HCT116 (cell line): Measurements from ENCODE around the gene SNRNP40. TPM values are rescaled to one million over a fixed set of nuclear protein-coding genes. Genes with fewer than 3 reads are reported as not detected.

Experiments used
- ATAC-seq: fragments of 200-7000 bp; cut with Tn5 transposase; 2 replicates; pipeline ENCODE4 v1.9.1; 2020; ENCODE audit warnings: mild to moderate bottlenecking, moderate library complexity
- BruUV-seq: library from RNA; stranded (reverse); fragments of 400-500 nt; replicated peaks from 2 replicates; lab custom pipeline; 2021; lab: Mats Ljungman, UMichigan
- CTCF ChIA-PET: fragments of 300-600 bp; sonication (Branson Sonifier 250); formaldehyde crosslinking; loops from one replicate; lab custom pipeline; 2021; ENCODE audit warnings: antibody characterized with exemption; lab: Charles Lee
- POLR2A ChIA-PET: fragments of 300-600, 350-600 bp; sonication (Branson Sonifier 250); formaldehyde crosslinking; loops from one replicate; lab custom pipeline; 2021; ENCODE audit warnings: antibody characterized with exemption; lab: Charles Lee
- RAD21 ChIA-PET, 2 experiments: fragments of 300-600 bp; sonication (Branson Sonifier 250); formaldehyde crosslinking; loops; one replicate each; lab custom pipeline; 2023; ENCODE audit warnings: low total read pairs in 2 of 2; ENCODE audit not compliant: uncharacterized antibody in 2 of 2, unreplicated experiment in 2 of 2, low non-redundant PET in 1 of 2; lab: Charles Lee
- DNase-seq: peaks from one replicate; pipeline ENCODE4 v3.0.0-alpha.2; 2010; ENCODE audit warnings: low read depth, low spot score
- H2AFZ ChIP-seq: fragments of 200-600 bp; shearing (Covaris generic), sonication (generic); 2 replicates; pipeline ENCODE4 v1.6.1; 2017; ENCODE audit warnings: low read depth, mixed run types, mixed read lengths, antibody characterized with exemption, low read length; ENCODE audit not compliant: poor library complexity, severe bottlenecking
- H3K27ac ChIP-seq: 2 replicates; pipeline ENCODE4 v1.5.1; 2012; ENCODE audit warnings: low read depth, low read length
- H3K27me3 ChIP-seq: fragments of 200-600 bp; sonication (generic); 2 replicates; pipeline ENCODE4 v1.6.1; 2016; ENCODE audit warnings: mixed run types, low read length, mixed read lengths; ENCODE audit not compliant: insufficient read depth
- H3K36me3 ChIP-seq, 2 experiments: fragments of 200-500 bp in 1 of 2; fragments of 200-600 bp in 1 of 2; sonication (Bioruptor generic) in 1 of 2; sonication (generic) in 1 of 2; 2 replicates each; pipeline versions ENCODE4 v1.5.1 to v1.6.1; 2014 to 2016; ENCODE audit warnings: low read length in 2 of 2, inconsistent platforms in 1 of 2, mixed read lengths in 1 of 2, mixed run types in 1 of 2; ENCODE audit not compliant: insufficient read depth in 2 of 2, control insufficient read depth in 1 of 2
- H3K4me1 ChIP-seq, 2 experiments: fragments of 200-600 bp in 1 of 2; sonication (generic) in 1 of 2; 2 replicates each; pipeline versions ENCODE4 v1.5.1 to v1.6.1; 2012 to 2017; ENCODE audit warnings: low read length in 2 of 2, inconsistent platforms in 1 of 2, mild to moderate bottlenecking in 1 of 2, mixed read lengths in 1 of 2, mixed run types in 1 of 2, moderate library complexity in 1 of 2; ENCODE audit not compliant: insufficient read depth in 2 of 2, control insufficient read depth in 1 of 2
- H3K4me2 ChIP-seq: fragments of 200-600 bp; sonication (generic); 2 replicates; pipeline ENCODE4 v1.6.1; 2017; ENCODE audit warnings: mixed run types, low read length, mixed read lengths
- H3K4me3 ChIP-seq, 2 experiments: fragments of 200-600 bp in 1 of 2; sonication (generic) in 1 of 2; replicated peaks in 1 of 2; 2 replicates each; pipeline ENCODE4 v1.5.1; 2011 to 2016; ENCODE audit warnings: low read length in 2 of 2, control low read depth in 1 of 2, low read depth in 1 of 2, mild to moderate bottlenecking in 1 of 2, mixed read lengths in 1 of 2, mixed run types in 1 of 2
- H3K79me2 ChIP-seq: fragments of 200-600 bp; sonication (generic); 2 replicates; pipeline ENCODE4 v1.6.1; 2017; ENCODE audit warnings: mild to moderate bottlenecking, mixed run types, low read length, moderate library complexity, mixed read lengths; ENCODE audit not compliant: insufficient read depth
- H3K9ac ChIP-seq: fragments of 200-600 bp; sonication (generic); 2 replicates; pipeline ENCODE4 v1.6.1; 2016; ENCODE audit warnings: low read length, mixed read lengths
- H3K9me2 ChIP-seq: fragments of 200-600 bp; sonication (generic), shearing (Covaris generic); 2 replicates; pipeline ENCODE4 v1.6.1; 2017; ENCODE audit warnings: mixed run types, mild to moderate bottlenecking, moderate library complexity; ENCODE audit not compliant: insufficient read depth
- H3K9me3 ChIP-seq, 2 experiments: fragments of 200-500 bp in 1 of 2; fragments of 200-600 bp in 1 of 2; sonication (Bioruptor generic) in 1 of 2; sonication (generic) in 1 of 2; 2 replicates each; pipeline ENCODE4 v1.6.1; 2014 to 2017; ENCODE audit warnings: low read length in 2 of 2, mixed read lengths in 2 of 2, inconsistent platforms in 1 of 2, low read depth in 1 of 2, mild to moderate bottlenecking in 1 of 2, mixed run types in 1 of 2, moderate library complexity in 1 of 2; ENCODE audit not compliant: control insufficient read depth in 1 of 2, insufficient read depth in 1 of 2
- H4K20me1 ChIP-seq: fragments of 200-600 bp; sonication (generic), shearing (Covaris generic); 2 replicates; pipeline ENCODE4 v1.6.1; 2017; ENCODE audit warnings: mixed run types, mild to moderate bottlenecking, moderate library complexity; ENCODE audit not compliant: insufficient read depth
- ATF3 ChIP-seq: IDR thresholded peaks from 2 replicates; pipeline ENCODE4 v1.6.1; 2012
- CBX3 ChIP-seq: IDR thresholded peaks from 2 replicates; pipeline ENCODE4 v1.6.1; 2012; ENCODE audit warnings: low read depth
- CTCF ChIP-seq, 3 experiments: fragments of 200-600 bp in 1 of 3; sonication (generic) in 1 of 3; IDR thresholded peaks in 2 of 3; conservative IDR thresholded peaks in 1 of 3; 2 replicates each; pipeline ENCODE4 v1.5.1; 2012 to 2017; ENCODE audit warnings: low read depth in 2 of 3, low read length in 2 of 3, antibody characterized with exemption in 1 of 3, borderline replicate concordance in 1 of 3, control low read depth in 1 of 3, mild to moderate bottlenecking in 1 of 3, mixed read lengths in 1 of 3, mixed run types in 1 of 3, moderate library complexity in 1 of 3; ENCODE audit not compliant: insufficient read depth in 1 of 3
- MAX ChIP-seq: IDR thresholded peaks from 2 replicates; pipeline ENCODE4 v1.6.1; 2012
- POLR2AphosphoS5 ChIP-seq: IDR thresholded peaks from 2 replicates; pipeline ENCODE4 v1.6.1; 2011; ENCODE audit warnings: mild to moderate bottlenecking, low read depth, low read length, moderate library complexity
- SP1 ChIP-seq: IDR thresholded peaks from 2 replicates; pipeline ENCODE4 v1.6.1; 2012; ENCODE audit warnings: low read depth
- TCF7L2 ChIP-seq: IDR thresholded peaks from 2 replicates; pipeline ENCODE4 v1.7.0; 2011; ENCODE audit warnings: borderline replicate concordance, inconsistent platforms; ENCODE audit not compliant: insufficient read depth, insufficient read length; ENCODE audit errors: extremely low read depth
- intact Hi-C: fragments of 100-400 bp; cut with micrococcal nuclease; formaldehyde crosslinking; loops from 2 replicates; pipeline ENCODE4 v1.10.0; 2022
- total RNA-seq: library from RNA; stranded (reverse); gene quantifications from one replicate; pipeline ENCODE4 v1.2.1, GENCODE V29; 2021; ENCODE audit not compliant: unreplicated experiment

SNRNP40 gene
- total RNA-seq, 1 experiment from 2014 or later, result 91.8 TPM

- CTCF ChIA-PET, result no interaction called here
These were observed 11.4 kb upstream of the SNRNP40 start for GRCh38 chr1:31308036-31308435.

More at GRCh38 chr1:31308036-31308435, 11.4 kb upstream of the SNRNP40 start:
- Histone ChIP-seq H3K9me2 (no peaks in the 10 kb centered on the region), H3K27ac (no peak overlapping the region), H3K4me1 (peaks cover 0 to 3% of the 10 kb centered on the region in 2 experiments; a peak in 1 of 4 replicates), H3K27me3 (no peaks in the 10 kb centered on the region), H3K4me3 (no peak overlapping the region), H3K9ac (no peak overlapping the region), H2AFZ (no peak overlapping the region)
- DNase-seq (no peak), ATAC-seq (no peak)
- POLR2A ChIA-PET, result interaction anchor here (2.9 kb wide), 1 partner anchor 11 kb away, joined by 18 read pairs; the partner anchor contains the start of genes SNRNP40 and ZCCHC17
- no TSS peak for BruUV-seq
- intact Hi-C loops, result no loop called here
- TF ChIP-seq ATF3 (no peak), POLR2AphosphoS5 (no peak), MAX (no peak), CBX3 (no peak), CTCF (IDR thresholded peaks at IDR 0.05 in 2 of 3, conservative IDR thresholded peaks at IDR 0.05 in 1 of 3; ENCODE audit: borderline replicate concordance in 1 of 3, insufficient read depth in 1 of 3, low read depth in 2 of 3, low read length in 2 of 3) (no peak), TCF7L2 (no peak), SP1 (no peak)
- TF ChIP-seq, all 23 proteins: peak for 0
- Histone ChIP-seq H3K9me3 (no peaks in the 10 kb centered on the region), H3K79me2 (peaks cover 10% of the 10 kb centered on the region), H3K36me3 (peaks cover 15 to 24% of the 10 kb centered on the region in 2 experiments; a peak in 2 of 4 replicates), H4K20me1 (no peaks in the 10 kb centered on the region), H3K4me2 (no peak overlapping the region)
- RAD21 ChIA-PET, result no interaction called here
